WTC11 (cell line): ENCODE measurements around the gene ZDHHC1. TPM values are rescaled to one million over a fixed set of nuclear protein-coding genes. Genes with fewer than 3 reads are reported as not detected.

Experiments used
- ATAC-seq: fragments of 200-7000 bp; cut with Tn5 transposase; 2 replicates; pipeline ENCODE4 v1.10.0; 2021; ENCODE audit warnings: mild to moderate bottlenecking, moderate library complexity
- CTCF ChIA-PET: fragments of 300-600 bp; sonication (Branson Sonifier 250); formaldehyde crosslinking; loops from one replicate; lab custom pipeline; 2021; ENCODE audit warnings: antibody characterized with exemption; lab: Charles Lee
- POLR2A ChIA-PET: fragments of 350-600 bp; sonication (Branson Sonifier 250); formaldehyde crosslinking; loops from one replicate; lab custom pipeline; 2021; ENCODE audit warnings: antibody characterized with exemption; lab: Charles Lee
- DNase-seq: peaks from one replicate; pipeline ENCODE4 v3.0.0; 2021; ENCODE audit warnings: low spot score
- H3K27ac Mint-ChIP-seq: 2 replicates; pipeline ENCODE4 v1.8.0; 2021; ENCODE audit warnings: mixed read lengths
- H3K27me3 Mint-ChIP-seq: 2 replicates; pipeline ENCODE4 v1.8.0; 2021; ENCODE audit warnings: low read depth, mild to moderate bottlenecking, moderate library complexity, mixed read lengths
- H3K36me3 Mint-ChIP-seq: 2 replicates; pipeline ENCODE4 v1.8.0; 2021; ENCODE audit warnings: mixed read lengths
- H3K4me1 Mint-ChIP-seq: 2 replicates; pipeline ENCODE4 v1.8.0; 2022; ENCODE audit warnings: mixed read lengths
- H3K4me3 Mint-ChIP-seq: 2 replicates; pipeline ENCODE4 v1.8.0; 2021; ENCODE audit warnings: mild to moderate bottlenecking, moderate library complexity, mixed read lengths
- H3K9me3 Mint-ChIP-seq: 2 replicates; pipeline ENCODE4 v1.8.0; 2021; ENCODE audit warnings: mixed read lengths
- ATF1 ChIP-seq: sonication (generic); formaldehyde crosslinking; IDR thresholded peaks from 2 replicates; pipeline ENCODE4 v1.8.1; 2023; ENCODE audit warnings: mild to moderate bottlenecking, moderate library complexity, missing genetic modification reagents
- ESRRA ChIP-seq: sonication (generic); formaldehyde crosslinking; IDR thresholded peaks from 2 replicates; pipeline ENCODE4 v1.8.1; 2022; ENCODE audit warnings: mild to moderate bottlenecking, missing genetic modification reagents, borderline replicate concordance
- GRHL2 ChIP-seq: fragments of 250-450 bp; sonication (Bioruptor Pico); IDR thresholded peaks from 2 replicates; pipeline ENCODE4 v1.8.0; 2022; ENCODE audit warnings: mild to moderate bottlenecking, moderate library complexity; ENCODE audit not compliant: insufficient replicate concordance, severe bottlenecking
- SMAD4 ChIP-seq: sonication (generic); formaldehyde crosslinking; IDR thresholded peaks from 2 replicates; pipeline ENCODE4 v1.8.0; 2022; ENCODE audit warnings: mild to moderate bottlenecking, missing genetic modification reagents
- total RNA-seq: library from RNA; stranded (reverse); gene quantifications from 3 replicates; pipeline ENCODE4 v1.2.3, GENCODE V29; 2021
- TF ChIP-seq, protein P1 (sequence below): fragments of 200-600 bp; IDR thresholded peaks from 2 replicates; pipeline ENCODE4 v1.8.0; 2022; ENCODE audit warnings: antibody characterized with exemption
- TF ChIP-seq, protein P2 (sequence below): sonication (generic); formaldehyde crosslinking; IDR thresholded peaks from 2 replicates; pipeline ENCODE4 v1.8.1; 2022; ENCODE audit warnings: low read depth, missing genetic modification reagents, borderline replicate concordance
- TF ChIP-seq, protein P3 (sequence below): fragments of 250-450 bp; sonication (Bioruptor Pico); IDR thresholded peaks from 2 replicates; pipeline ENCODE4 v1.9.0; 2021; ENCODE audit warnings: moderate library complexity, mild to moderate bottlenecking, inconsistent platforms, borderline replicate concordance
- TF ChIP-seq, protein P4 (sequence below): sonication (generic); formaldehyde crosslinking; IDR thresholded peaks from 2 replicates; pipeline ENCODE4 v1.8.1; 2023; ENCODE audit warnings: mild to moderate bottlenecking, missing genetic modification reagents
- TF ChIP-seq, protein P5 (sequence below): sonication (generic); formaldehyde crosslinking; conservative IDR thresholded peaks from 2 replicates; pipeline ENCODE4 v1.8.1; 2023; ENCODE audit warnings: mild to moderate bottlenecking, low read depth, missing genetic modification reagents, moderate library complexity
- TF ChIP-seq, protein P6 (sequence below): sonication (generic); formaldehyde crosslinking; IDR thresholded peaks from 2 replicates; pipeline ENCODE4 v1.8.0; 2022; ENCODE audit warnings: mild to moderate bottlenecking, missing genetic modification reagents

ZDHHC1 gene
- total RNA-seq, 1 experiment from 2014 or later: 4.2 TPM

DNA sequence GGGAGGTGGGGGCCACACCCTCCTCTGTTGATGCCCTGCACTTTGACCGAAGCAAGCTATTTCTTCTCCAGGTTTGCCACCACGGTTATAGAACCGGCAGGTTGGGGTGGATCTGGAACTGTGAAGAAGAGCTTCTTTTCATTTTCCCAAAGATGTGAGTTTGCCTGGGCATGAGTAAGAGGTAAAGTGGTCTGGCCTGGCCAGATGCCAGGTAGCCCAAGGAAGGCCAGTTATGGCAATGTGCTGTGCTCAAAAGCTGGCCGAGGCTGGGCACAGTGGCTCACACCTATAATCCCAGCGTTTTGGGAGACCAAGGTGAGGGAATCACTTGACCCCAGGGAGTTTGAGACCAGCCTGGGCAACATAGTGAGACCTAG lies 46.0 kb upstream of the ZDHHC1 start:
- TF ChIP-seq GRHL2 (CRISPR knock-in tag): no peak
- no peak for TF ChIP-seq ESRRA (CRISPR knock-in tag)
- TF ChIP-seq, protein P1, sequence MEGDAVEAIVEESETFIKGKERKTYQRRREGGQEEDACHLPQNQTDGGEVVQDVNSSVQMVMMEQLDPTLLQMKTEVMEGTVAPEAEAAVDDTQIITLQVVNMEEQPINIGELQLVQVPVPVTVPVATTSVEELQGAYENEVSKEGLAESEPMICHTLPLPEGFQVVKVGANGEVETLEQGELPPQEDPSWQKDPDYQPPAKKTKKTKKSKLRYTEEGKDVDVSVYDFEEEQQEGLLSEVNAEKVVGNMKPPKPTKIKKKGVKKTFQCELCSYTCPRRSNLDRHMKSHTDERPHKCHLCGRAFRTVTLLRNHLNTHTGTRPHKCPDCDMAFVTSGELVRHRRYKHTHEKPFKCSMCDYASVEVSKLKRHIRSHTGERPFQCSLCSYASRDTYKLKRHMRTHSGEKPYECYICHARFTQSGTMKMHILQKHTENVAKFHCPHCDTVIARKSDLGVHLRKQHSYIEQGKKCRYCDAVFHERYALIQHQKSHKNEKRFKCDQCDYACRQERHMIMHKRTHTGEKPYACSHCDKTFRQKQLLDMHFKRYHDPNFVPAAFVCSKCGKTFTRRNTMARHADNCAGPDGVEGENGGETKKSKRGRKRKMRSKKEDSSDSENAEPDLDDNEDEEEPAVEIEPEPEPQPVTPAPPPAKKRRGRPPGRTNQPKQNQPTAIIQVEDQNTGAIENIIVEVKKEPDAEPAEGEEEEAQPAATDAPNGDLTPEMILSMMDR: no peak
- TF ChIP-seq ATF1 (CRISPR knock-in tag): no peak
- TF ChIP-seq, protein P2, sequence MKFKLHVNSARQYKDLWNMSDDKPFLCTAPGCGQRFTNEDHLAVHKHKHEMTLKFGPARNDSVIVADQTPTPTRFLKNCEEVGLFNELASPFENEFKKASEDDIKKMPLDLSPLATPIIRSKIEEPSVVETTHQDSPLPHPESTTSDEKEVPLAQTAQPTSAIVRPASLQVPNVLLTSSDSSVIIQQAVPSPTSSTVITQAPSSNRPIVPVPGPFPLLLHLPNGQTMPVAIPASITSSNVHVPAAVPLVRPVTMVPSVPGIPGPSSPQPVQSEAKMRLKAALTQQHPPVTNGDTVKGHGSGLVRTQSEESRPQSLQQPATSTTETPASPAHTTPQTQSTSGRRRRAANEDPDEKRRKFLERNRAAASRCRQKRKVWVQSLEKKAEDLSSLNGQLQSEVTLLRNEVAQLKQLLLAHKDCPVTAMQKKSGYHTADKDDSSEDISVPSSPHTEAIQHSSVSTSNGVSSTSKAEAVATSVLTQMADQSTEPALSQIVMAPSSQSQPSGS (CRISPR knock-in tag): no peak
- TF ChIP-seq, protein P3, sequence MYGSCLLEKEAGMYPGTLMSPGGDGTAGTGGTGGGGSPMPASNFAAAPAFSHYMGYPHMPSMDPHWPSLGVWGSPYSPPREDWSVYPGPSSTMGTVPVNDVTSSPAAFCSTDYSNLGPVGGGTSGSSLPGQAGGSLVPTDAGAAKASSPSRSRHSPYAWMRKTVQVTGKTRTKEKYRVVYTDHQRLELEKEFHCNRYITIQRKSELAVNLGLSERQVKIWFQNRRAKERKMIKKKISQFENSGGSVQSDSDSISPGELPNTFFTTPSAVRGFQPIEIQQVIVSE: no peak
- TF ChIP-seq, protein P4, sequence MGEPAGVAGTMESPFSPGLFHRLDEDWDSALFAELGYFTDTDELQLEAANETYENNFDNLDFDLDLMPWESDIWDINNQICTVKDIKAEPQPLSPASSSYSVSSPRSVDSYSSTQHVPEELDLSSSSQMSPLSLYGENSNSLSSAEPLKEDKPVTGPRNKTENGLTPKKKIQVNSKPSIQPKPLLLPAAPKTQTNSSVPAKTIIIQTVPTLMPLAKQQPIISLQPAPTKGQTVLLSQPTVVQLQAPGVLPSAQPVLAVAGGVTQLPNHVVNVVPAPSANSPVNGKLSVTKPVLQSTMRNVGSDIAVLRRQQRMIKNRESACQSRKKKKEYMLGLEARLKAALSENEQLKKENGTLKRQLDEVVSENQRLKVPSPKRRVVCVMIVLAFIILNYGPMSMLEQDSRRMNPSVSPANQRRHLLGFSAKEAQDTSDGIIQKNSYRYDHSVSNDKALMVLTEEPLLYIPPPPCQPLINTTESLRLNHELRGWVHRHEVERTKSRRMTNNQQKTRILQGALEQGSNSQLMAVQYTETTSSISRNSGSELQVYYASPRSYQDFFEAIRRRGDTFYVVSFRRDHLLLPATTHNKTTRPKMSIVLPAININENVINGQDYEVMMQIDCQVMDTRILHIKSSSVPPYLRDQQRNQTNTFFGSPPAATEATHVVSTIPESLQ (CRISPR knock-in tag): no peak
- TF ChIP-seq, protein P5, sequence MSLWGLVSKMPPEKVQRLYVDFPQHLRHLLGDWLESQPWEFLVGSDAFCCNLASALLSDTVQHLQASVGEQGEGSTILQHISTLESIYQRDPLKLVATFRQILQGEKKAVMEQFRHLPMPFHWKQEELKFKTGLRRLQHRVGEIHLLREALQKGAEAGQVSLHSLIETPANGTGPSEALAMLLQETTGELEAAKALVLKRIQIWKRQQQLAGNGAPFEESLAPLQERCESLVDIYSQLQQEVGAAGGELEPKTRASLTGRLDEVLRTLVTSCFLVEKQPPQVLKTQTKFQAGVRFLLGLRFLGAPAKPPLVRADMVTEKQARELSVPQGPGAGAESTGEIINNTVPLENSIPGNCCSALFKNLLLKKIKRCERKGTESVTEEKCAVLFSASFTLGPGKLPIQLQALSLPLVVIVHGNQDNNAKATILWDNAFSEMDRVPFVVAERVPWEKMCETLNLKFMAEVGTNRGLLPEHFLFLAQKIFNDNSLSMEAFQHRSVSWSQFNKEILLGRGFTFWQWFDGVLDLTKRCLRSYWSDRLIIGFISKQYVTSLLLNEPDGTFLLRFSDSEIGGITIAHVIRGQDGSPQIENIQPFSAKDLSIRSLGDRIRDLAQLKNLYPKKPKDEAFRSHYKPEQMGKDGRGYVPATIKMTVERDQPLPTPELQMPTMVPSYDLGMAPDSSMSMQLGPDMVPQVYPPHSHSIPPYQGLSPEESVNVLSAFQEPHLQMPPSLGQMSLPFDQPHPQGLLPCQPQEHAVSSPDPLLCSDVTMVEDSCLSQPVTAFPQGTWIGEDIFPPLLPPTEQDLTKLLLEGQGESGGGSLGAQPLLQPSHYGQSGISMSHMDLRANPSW (CRISPR knock-in tag): no peak
- TF ChIP-seq, protein P6, sequence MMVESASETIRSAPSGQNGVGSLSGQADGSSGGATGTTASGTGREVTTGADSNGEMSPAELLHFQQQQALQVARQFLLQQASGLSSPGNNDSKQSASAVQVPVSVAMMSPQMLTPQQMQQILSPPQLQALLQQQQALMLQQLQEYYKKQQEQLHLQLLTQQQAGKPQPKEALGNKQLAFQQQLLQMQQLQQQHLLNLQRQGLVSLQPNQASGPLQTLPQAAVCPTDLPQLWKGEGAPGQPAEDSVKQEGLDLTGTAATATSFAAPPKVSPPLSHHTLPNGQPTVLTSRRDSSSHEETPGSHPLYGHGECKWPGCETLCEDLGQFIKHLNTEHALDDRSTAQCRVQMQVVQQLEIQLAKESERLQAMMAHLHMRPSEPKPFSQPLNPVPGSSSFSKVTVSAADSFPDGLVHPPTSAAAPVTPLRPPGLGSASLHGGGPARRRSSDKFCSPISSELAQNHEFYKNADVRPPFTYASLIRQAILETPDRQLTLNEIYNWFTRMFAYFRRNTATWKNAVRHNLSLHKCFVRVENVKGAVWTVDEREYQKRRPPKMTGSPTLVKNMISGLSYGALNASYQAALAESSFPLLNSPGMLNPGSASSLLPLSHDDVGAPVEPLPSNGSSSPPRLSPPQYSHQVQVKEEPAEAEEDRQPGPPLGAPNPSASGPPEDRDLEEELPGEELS (CRISPR knock-in tag): no peak
- H3K9me3 Mint-ChIP-seq: no peaks in the 10 kb centered on the region
- no peaks in the 10 kb centered on the region for H3K27me3 Mint-ChIP-seq
- no peak overlapping the region for H3K27ac Mint-ChIP-seq
- H3K36me3 Mint-ChIP-seq: no peaks in the 10 kb centered on the region
- CTCF ChIA-PET: interaction anchor here (0.9 to 1.4 kb wide), 3 partner anchors 19 to 202 kb away, joined by 3 read pairs; partner anchors contain the start of gene HSD11B2
- POLR2A ChIA-PET: no interaction called here
- ATAC-seq: no peak
- no peak for DNase-seq
- H3K4me1 Mint-ChIP-seq: peaks cover 10% of the 10 kb centered on the region
- H3K4me3 Mint-ChIP-seq: no peak overlapping the region

DNA sequence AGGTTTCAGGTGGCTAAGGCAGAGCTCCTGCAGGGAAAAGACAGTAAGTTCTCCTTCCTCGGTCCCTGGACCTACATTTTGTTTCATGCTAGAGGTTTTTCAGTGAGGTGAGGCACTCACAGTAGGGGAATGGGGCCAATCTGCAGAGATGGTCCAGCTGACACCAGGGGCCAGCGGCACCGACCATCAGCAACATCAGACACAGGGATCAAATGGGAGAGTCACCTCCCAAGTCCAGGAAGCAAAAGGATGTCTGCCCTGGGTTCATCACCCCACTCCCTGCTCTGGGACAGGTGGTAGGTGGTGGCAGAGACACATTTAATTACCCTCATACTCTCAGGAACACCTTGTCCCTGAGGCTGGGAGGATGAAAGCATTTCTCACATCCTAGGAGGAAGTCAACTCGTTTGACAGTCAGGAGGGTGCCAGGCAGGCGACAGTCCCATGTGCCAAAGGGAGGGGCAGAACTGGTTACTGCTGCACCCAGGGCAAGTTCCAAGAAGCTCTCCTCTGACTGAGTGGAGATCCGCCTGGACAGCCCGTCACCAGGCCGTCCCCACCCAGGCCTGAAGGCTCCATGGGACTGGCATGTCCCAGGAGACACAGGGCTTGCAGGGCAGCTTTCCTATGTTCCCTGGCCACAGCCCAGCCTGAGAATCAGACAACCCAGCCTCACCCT lies 45.5 kb upstream of the ZDHHC1 start:
- ATAC-seq (no peak), DNase-seq (no peak)
- Mint-ChIP-seq H3K36me3 (no peaks in the 10 kb centered on the region), H3K9me3 (no peaks in the 10 kb centered on the region), H3K4me3 (no peak overlapping the region), H3K27ac (no peak overlapping the region), H3K27me3 (no peaks in the 10 kb centered on the region), H3K4me1 (peaks cover 10% of the 10 kb centered on the region)
- CTCF ChIA-PET: interaction anchor here (0.7 to 2.1 kb wide), 7 partner anchors 17 to 201 kb away, joined by 3 to 11 read pairs (median 3); partner anchors contain the start of gene HSD11B2
- no peak for TF ChIP-seq SMAD4 (CRISPR knock-in tag)
- POLR2A ChIA-PET: no interaction called here
